ENCODE data around the gene ACBD7.

The ACBD7 gene

DNA sequence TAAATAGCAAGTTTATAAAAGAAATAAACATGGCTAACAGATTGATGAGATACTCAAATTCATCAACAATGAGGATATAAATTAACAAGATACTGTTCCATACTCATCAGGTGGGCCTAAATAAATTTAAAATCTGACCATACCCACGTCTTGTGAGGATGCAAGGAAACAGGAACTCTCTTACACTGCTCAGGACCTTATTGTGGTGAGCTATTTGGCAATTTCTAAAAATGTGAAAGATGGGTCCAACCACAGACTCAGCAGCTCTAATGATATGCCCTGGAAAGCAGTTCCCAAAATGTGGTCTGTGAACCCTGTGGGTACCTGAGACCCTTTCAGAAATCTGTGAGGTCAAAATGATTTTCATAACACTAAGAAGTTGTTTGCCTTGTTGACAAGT lies 30.0 kb upstream of the ACBD7 start:
- no peak overlapping the region for H3K27ac ChIP-seq (ENCODE audit: low read length)
- no peaks in the 10 kb centered on the region for H3K27me3 ChIP-seq (ENCODE audit: control insufficient read depth, insufficient read depth, low read length)
- H3K4me3 ChIP-seq (ENCODE audit: low read length): no peak overlapping the region
- no peak overlapping the region for H3K9ac ChIP-seq (ENCODE audit: low read length)
- H3K4me1 ChIP-seq (ENCODE audit: control insufficient read depth, low read depth, low read length): no peaks in the 10 kb centered on the region
- peaks cover 9% of the 10 kb centered on the region for H3K36me3 ChIP-seq (ENCODE audit: control insufficient read depth, low read depth, low read length)
- no peaks in the 10 kb centered on the region for H3K9me3 ChIP-seq (ENCODE audit: control insufficient read depth, low read depth, low read length)

DNA sequence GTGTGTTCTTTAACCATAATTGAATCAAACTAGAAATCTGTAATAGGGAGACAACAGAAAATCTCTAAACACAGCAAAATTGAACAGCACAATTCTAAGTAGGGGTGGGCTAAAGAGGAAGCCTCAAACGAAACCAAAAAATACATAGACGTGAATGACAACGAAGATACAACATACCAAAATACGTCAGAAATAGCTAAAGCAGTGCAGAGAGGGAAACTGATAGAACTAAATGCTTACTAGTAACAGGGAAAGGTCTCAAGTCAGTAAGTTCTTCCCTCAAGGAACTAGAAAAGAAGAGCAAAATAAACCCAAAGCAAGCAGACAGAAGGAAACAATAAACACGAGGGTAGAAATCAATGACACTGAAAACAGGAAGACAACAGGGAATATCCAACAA lies 27.6 kb upstream of the ACBD7 start:
- Histone ChIP-seq H3K27me3 (ENCODE audit: control insufficient read depth, insufficient read depth, low read length) (no peaks in the 10 kb centered on the region), H3K27ac (ENCODE audit: low read length) (no peak overlapping the region), H3K4me1 (ENCODE audit: control insufficient read depth, low read depth, low read length) (no peaks in the 10 kb centered on the region), H3K36me3 (ENCODE audit: control insufficient read depth, low read depth, low read length) (peaks cover 9% of the 10 kb centered on the region), H3K9me3 (ENCODE audit: control insufficient read depth, low read depth, low read length) (no peaks in the 10 kb centered on the region), H3K4me3 (ENCODE audit: low read length) (no peak overlapping the region), H3K9ac (ENCODE audit: low read length) (no peak overlapping the region)

DNA sequence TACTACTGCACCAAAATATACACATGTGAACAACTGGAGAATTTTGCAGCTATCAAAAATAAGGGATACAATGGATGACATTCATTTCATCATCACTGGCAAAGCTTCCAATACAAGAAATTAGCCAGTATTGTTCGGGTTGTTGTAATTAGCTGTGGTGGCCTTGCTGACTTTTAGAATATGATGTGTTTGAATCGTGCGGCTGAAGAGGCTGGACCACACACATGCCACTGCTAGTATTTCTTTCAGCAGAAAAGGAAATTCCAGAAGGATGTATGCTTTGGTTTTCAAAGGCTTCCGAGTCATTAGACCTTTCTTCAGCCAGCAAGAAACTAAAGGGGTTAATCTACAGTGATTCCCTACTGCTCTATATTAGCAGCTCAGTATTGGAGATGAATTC lies 25.2 kb upstream of the ACBD7 start:
- no peaks in the 10 kb centered on the region for H3K4me1 ChIP-seq (ENCODE audit: control insufficient read depth, low read depth, low read length)
- no peaks in the 10 kb centered on the region for H3K9me3 ChIP-seq (ENCODE audit: control insufficient read depth, low read depth, low read length)
- no peak overlapping the region for H3K27ac ChIP-seq (ENCODE audit: low read length)
- peaks cover 8% of the 10 kb centered on the region for H3K36me3 ChIP-seq (ENCODE audit: control insufficient read depth, low read depth, low read length)
- H3K4me3 ChIP-seq (ENCODE audit: low read length): no peak overlapping the region
- no peak overlapping the region for H3K9ac ChIP-seq (ENCODE audit: low read length)
- no peaks in the 10 kb centered on the region for H3K27me3 ChIP-seq (ENCODE audit: control insufficient read depth, insufficient read depth, low read length)

DNA sequence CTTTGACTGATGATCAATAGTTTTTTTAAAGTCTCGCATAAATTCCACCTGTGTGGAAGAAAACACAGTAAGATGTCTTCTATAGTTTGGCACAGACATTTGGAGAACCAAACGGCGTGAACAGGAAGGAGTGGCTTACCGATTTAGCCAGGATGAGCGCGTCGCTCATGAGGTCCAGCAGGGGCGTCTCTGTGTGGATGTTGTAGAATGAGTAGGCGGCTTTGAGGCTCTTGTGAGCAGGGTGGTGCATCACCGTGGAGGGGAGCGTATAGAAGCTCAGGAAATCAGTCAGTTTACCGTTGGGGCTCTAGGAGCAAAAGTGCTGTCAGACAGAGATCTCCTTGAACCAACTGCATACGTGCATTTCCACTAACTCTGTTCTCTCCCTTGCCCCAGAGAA lies 24.1 kb upstream of the ACBD7 start:
- Histone ChIP-seq H3K4me1 (ENCODE audit: control insufficient read depth, low read depth, low read length) (no peaks in the 10 kb centered on the region), H3K36me3 (ENCODE audit: control insufficient read depth, low read depth, low read length) (peaks cover 15% of the 10 kb centered on the region), H3K27ac (ENCODE audit: low read length) (no peak overlapping the region), H3K9ac (ENCODE audit: low read length) (no peak overlapping the region), H3K4me3 (ENCODE audit: low read length) (no peak overlapping the region), H3K27me3 (ENCODE audit: control insufficient read depth, insufficient read depth, low read length) (no peaks in the 10 kb centered on the region), H3K9me3 (ENCODE audit: control insufficient read depth, low read depth, low read length) (no peaks in the 10 kb centered on the region)

DNA sequence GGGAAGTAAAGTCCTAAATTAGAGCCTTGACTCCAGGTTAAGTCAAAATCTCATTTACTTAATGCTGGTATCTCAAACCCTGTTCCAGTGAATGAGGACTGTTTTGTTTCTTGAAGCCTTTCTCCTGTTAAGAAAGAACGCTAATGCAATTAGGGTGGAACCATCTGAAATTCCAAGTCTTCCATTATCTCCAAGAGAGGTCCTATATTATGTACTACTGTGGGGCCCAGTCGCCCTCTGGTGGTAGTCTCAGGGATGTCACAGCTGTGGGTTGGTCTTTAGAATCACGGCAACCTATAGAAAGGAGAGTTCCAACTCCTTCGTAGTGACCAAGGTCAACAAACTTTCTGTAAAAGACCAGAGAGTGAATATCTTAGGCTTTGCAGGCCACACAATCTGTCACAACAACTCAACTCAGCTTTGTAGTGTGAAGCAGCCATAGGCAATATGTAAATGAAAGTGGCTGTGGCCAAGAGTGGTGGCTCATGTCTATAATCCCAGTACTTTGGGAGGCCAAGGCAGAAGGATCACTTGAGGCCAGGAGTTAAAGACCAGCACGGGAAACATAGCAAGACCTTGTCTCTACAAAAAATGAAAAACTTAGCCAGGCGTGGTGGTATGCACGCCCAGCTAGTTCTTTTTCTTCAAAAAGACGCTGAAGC lies 17.9 kb upstream of the ACBD7 start:
- Histone ChIP-seq H3K9me3 (ENCODE audit: control insufficient read depth, low read depth, low read length) (no peaks in the 10 kb centered on the region), H3K27me3 (ENCODE audit: control insufficient read depth, insufficient read depth, low read length) (no peaks in the 10 kb centered on the region), H3K36me3 (ENCODE audit: control insufficient read depth, low read depth, low read length) (peaks cover 40% of the 10 kb centered on the region), H3K27ac (ENCODE audit: low read length) (no peak overlapping the region), H3K4me3 (ENCODE audit: low read length) (no peak overlapping the region), H3K4me1 (ENCODE audit: control insufficient read depth, low read depth, low read length) (no peaks in the 10 kb centered on the region), H3K9ac (ENCODE audit: low read length) (no peak overlapping the region)

DNA sequence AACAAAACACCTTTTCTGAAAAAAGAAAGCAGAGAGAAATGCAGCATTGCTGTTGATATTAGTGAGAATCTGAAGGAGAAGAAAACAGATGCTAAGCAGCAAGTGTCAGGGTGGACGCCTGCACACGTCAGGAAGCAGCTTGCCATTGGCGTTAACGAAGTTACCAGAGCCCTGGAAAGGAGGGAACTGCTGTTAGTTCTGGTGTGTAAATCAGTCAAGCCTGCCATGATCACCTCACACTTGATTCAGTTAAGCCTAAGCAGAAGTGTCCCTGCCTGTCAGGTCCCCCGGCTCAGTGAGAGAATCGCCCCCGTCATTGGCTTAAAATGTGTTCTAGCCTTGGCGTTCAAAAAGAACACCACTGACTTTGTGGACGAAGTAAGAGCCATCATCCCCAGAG lies 14.9 kb upstream of the ACBD7 start:
- Histone ChIP-seq H3K27me3 (ENCODE audit: control insufficient read depth, insufficient read depth, low read length) (no peaks in the 10 kb centered on the region), H3K9me3 (ENCODE audit: control insufficient read depth, low read depth, low read length) (no peaks in the 10 kb centered on the region), H3K9ac (ENCODE audit: low read length) (no peak overlapping the region), H3K36me3 (ENCODE audit: control insufficient read depth, low read depth, low read length) (peaks cover 36% of the 10 kb centered on the region), H3K4me1 (ENCODE audit: control insufficient read depth, low read depth, low read length) (peaks cover 3% of the 10 kb centered on the region), H3K27ac (ENCODE audit: low read length) (no peak overlapping the region), H3K4me3 (ENCODE audit: low read length) (no peak overlapping the region)

DNA sequence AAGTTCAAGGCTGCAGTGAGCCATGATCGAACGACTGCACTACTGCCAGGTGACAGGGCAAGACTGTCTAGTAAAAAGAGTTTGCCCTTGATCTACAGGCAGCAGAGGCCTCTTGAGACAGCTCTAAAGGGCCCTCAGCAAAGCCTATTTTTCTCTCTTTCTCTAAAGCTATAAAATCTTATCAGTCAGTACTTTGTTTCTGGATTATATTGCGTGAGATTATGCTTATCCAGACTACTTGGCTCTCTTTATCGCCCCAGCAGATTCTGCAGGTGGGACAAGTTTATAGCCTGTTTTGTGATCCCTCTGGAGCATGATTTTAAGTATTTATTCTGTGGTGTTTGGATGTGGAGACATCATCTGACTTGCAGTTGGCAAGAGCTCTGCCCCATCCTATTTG lies 11.3 kb upstream of the ACBD7 start:
- H3K9ac ChIP-seq (ENCODE audit: low read length): no peak overlapping the region
- H3K9me3 ChIP-seq (ENCODE audit: control insufficient read depth, low read depth, low read length): no peaks in the 10 kb centered on the region
- peaks cover 3% of the 10 kb centered on the region for H3K4me1 ChIP-seq (ENCODE audit: control insufficient read depth, low read depth, low read length)
- no peak overlapping the region for H3K27ac ChIP-seq (ENCODE audit: low read length)
- no peak overlapping the region for H3K4me3 ChIP-seq (ENCODE audit: low read length)
- peaks cover 24% of the 10 kb centered on the region for H3K36me3 ChIP-seq (ENCODE audit: control insufficient read depth, low read depth, low read length)
- no peaks in the 10 kb centered on the region for H3K27me3 ChIP-seq (ENCODE audit: control insufficient read depth, insufficient read depth, low read length)

DNA sequence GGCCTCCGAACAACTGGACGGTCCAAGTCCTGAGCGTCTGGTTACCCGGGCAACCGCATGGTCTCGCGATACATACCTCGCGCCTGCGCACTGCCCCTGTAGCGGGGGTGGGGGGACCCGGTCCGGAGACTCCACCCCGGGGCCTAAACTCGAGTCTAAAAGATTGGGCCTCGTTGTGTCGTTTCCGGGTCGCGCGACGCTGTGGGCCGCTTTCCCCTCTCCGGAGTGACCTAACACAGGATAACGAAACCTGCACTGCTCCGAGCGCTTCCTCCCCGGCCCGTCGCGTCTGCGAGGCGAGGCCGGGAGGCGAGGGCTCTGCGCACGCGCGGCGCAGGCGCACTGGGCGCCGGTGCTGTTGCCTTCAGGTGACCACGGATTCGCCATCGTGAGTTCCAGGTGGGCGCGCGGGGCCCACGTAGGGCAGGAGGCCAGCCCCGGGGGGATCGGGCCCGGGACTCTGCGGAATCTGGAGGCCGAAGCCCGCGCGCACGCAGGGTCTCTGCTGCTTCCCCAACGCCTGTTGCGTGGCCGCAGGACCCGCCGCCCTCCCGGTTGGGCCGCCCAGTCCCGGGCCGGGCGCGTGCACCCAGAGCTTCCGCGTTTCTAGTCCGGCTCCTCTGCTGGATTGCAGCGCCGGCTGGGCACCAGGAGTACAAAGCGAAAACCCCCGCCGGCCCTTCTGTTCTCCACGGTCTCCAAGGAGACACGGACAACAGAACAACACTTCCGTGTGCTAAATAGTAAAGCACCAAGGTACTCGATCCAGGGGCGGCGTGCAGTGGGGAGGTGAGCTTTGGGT lies 8.6 kb upstream of the ACBD7 start, which contains the start of gene RPP38:
RPP38 (plus strand) TSS at position 345 of the 802 bp plus-strand sequence. CDS start 5,960 bp downstream, outside the sequence.
- Histone ChIP-seq H3K27ac (ENCODE audit: low read length) (peak within 1 kb of the TSS; percentile 90), H3K4me3 (ENCODE audit: low read length) (peak within 1 kb of the TSS; percentile 99), H3K9ac (ENCODE audit: low read length) (peak within 1 kb of the TSS; percentile 98), H3K4me1 (ENCODE audit: control insufficient read depth, low read depth, low read length) (peaks cover 3% of the 10 kb centered on the region), H3K27me3 (ENCODE audit: control insufficient read depth, insufficient read depth, low read length) (no peaks in the 10 kb centered on the region), H3K9me3 (ENCODE audit: control insufficient read depth, low read depth, low read length) (no peaks in the 10 kb centered on the region), H3K36me3 (ENCODE audit: control insufficient read depth, low read depth, low read length) (peaks cover 3% of the 10 kb centered on the region)

DNA sequence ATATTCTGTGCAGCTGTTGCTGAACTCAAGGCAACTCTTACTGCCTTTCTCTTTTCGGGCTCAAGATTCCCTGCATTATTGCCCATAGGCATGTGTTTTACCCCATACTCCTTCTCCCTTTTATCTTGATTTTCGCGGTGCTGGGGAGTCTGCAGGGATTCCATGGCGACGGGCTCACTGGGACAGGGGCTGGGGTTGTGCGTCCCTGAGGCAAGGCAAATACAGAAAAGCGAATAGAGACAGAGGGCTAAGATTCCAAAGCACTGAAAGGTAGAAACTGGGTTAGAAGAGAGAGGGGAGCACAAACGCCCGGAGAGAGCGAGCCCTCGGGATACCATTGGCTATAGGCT lies 8.1 kb upstream of the ACBD7 start:
- Histone ChIP-seq H3K36me3 (ENCODE audit: control insufficient read depth, low read depth, low read length) (no peaks in the 10 kb centered on the region), H3K4me3 (ENCODE audit: low read length) (peak overlapping the region; percentile 99), H3K27ac (ENCODE audit: low read length) (no peak overlapping the region), H3K27me3 (ENCODE audit: control insufficient read depth, insufficient read depth, low read length) (no peaks in the 10 kb centered on the region), H3K9me3 (ENCODE audit: control insufficient read depth, low read depth, low read length) (no peaks in the 10 kb centered on the region), H3K9ac (ENCODE audit: low read length) (peak overlapping the region; percentile 98), H3K4me1 (ENCODE audit: control insufficient read depth, low read depth, low read length) (peaks cover 3% of the 10 kb centered on the region)

DNA sequence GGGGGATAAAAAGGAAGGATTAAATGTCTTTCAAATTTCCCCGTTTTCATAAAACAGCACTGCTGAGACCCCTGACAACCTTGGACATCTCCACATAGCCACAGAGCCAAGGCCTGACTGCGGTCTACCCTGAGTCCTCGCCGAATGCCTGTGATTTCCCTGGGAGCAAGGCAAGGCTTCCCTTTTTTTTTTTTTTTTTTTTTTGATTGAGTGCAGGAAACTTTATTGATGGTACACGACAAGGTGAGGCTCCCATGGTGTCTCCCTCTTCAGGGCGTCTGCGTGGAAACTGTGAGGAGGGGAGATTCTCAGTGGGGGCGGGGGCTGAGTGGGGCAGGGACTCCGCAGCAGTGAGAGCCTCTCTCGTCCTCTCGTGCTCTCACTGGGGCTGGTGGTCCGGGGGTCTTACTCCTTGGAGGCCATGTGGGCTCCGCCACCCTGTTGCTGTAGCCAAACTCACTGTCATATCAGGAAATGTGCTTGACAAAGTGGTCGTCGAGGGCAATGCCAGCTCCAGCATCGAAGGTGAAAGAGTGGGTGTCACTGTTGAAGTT lies 4.4 kb upstream of the ACBD7 start:
- Histone ChIP-seq H3K27ac (ENCODE audit: low read length) (no peak overlapping the region), H3K4me1 (ENCODE audit: control insufficient read depth, low read depth, low read length) (no peaks in the 10 kb centered on the region), H3K36me3 (ENCODE audit: control insufficient read depth, low read depth, low read length) (no peaks in the 10 kb centered on the region), H3K27me3 (ENCODE audit: control insufficient read depth, insufficient read depth, low read length) (no peaks in the 10 kb centered on the region), H3K9me3 (ENCODE audit: control insufficient read depth, low read depth, low read length) (no peaks in the 10 kb centered on the region), H3K4me3 (ENCODE audit: low read length) (no peak overlapping the region), H3K9ac (ENCODE audit: low read length) (no peak overlapping the region)

DNA sequence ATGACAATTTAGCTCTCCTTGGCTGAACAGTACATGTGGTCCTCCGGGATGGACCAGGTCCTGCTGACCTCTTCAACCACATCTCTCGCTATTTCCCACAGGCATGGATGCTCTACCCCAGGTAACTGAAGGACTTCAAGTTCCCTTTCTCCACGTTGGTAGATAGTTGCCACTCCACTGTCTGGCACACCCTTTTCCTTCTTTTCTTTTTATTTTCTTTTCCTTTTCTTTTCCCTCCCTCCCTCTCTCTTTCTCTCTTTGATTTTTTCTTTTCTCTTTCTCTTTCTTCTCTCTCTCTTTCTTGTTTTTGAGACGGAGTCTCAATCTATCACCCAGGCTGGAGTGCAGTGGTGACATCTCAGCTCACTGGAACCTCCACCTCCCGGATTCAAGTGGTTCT lies 2.8 kb upstream of the ACBD7 start:
- Histone ChIP-seq H3K36me3 (ENCODE audit: control insufficient read depth, low read depth, low read length) (no peaks in the 10 kb centered on the region), H3K27me3 (ENCODE audit: control insufficient read depth, insufficient read depth, low read length) (no peaks in the 10 kb centered on the region), H3K9me3 (ENCODE audit: control insufficient read depth, low read depth, low read length) (no peaks in the 10 kb centered on the region), H3K9ac (ENCODE audit: low read length) (no peak overlapping the region), H3K4me3 (ENCODE audit: low read length) (no peak overlapping the region), H3K4me1 (ENCODE audit: control insufficient read depth, low read depth, low read length) (no peaks in the 10 kb centered on the region), H3K27ac (ENCODE audit: low read length) (no peak overlapping the region)
